ENCODE measurements around the gene SKP1.

GRCh38 chr5:134143944-134144941, 32.5 kb downstream of the SKP1 start:
- TF ChIP-seq CTCF (IDR thresholded peaks at IDR 0.05), result no peak
- no peak for TF ChIP-seq POLR2A (IDR thresholded peaks at IDR 0.05)
- no peak for TF ChIP-seq EP300 (IDR thresholded peaks at IDR 0.05)
- no peak for TF ChIP-seq POLR2AphosphoS5 (IDR thresholded peaks at IDR 0.05)
